K562 treated with DMSO at 1 percent for 4 hours (cell line): ENCODE data around the gene RANBP10. TPM values are rescaled to one million over a fixed set of nuclear protein-coding genes. Genes with fewer than 3 reads are reported as not detected.

Source experiments
- total RNA-seq: library from RNA; unstranded; fragments of 300-600 nt; gene quantifications from 2 replicates; pipeline ENCODE4 v1.2.3, GENCODE V29; 2022; ENCODE audit not compliant: insufficient read depth

The RANBP10 gene
- 16.0 and 17.3 TPM in 2 replicates for total RNA-seq

GRCh38 chr16:67806428-67807147 lies at the start of gene RANBP10, which contains the start of gene TSNAXIP1:
Gene RANBP10, minus strand, starts transcription at chr16:67806560. Its CDS starts 24 bp downstream, at chr16:67806536.
Gene TSNAXIP1, plus strand, starts transcription at chr16:67806889. Its CDS starts 261 bp downstream, at chr16:67807150.

GRCh38 chr16:67847064-67847861 lies 40.9 kb upstream of the RANBP10 start, which contains the start of gene CENPT:
Gene CENPT, minus strand, starts transcription at chr16:67847693. Its CDS starts 13,834 bp downstream, at chr16:67833859.

GRCh38 chr16:67846320-67847063 lies 40.1 kb upstream of the RANBP10 start, which contains the start of gene NUTF2:
Gene NUTF2, plus strand, starts transcription at chr16:67846933. Its CDS starts 18,198 bp downstream, at chr16:67865131.

GRCh38 chr16:67841816-67842508 lies 35.6 kb upstream of the RANBP10 start, which contains the start of gene THAP11:
Gene THAP11, plus strand, starts transcription at chr16:67842320. Its CDS starts 235 bp downstream, at chr16:67842555.

GRCh38 chr16:67719048-67719777 lies 87.1 kb downstream of the RANBP10 start, which contains the start of gene GFOD2:
Gene GFOD2, minus strand, starts transcription at chr16:67719316. Its CDS starts 33,601 bp downstream, at chr16:67685715.

Other genes with a start within 250 kb of the RANBP10 start
- gene CTCF, start 244.0 kb downstream of the RANBP10 start, total RNA-seq = 25.4 and 34.1 TPM in 2 replicates
- 1.4 and 3.7 TPM in 2 replicates for gene CARMIL2, start 161.4 kb downstream of the RANBP10 start, total RNA-seq
- gene ACD, start 146.3 kb downstream of the RANBP10 start, total RNA-seq = 29.2 and 33.2 TPM in 2 replicates
- 0.59 and 1.4 TPM in 2 replicates for gene PARD6A, start 145.6 kb downstream of the RANBP10 start, total RNA-seq
- 8.6 and 17.8 TPM in 2 replicates for gene ENKD1, start 139.8 kb downstream of the RANBP10 start, total RNA-seq
- gene C16orf86, start 139.7 kb downstream of the RANBP10 start, total RNA-seq = 1.3 TPM in 1 of 2 replicates, not detected in the other
- gene GFOD2, start 87.2 kb downstream of the RANBP10 start, total RNA-seq = 11.6 and 15.4 TPM in 2 replicates
- gene TSNAXIP1, start 329 bp upstream of the RANBP10 start, total RNA-seq = not detected in 2 replicates
- 30.6 and 38.0 TPM in 2 replicates for gene THAP11, start 35.8 kb upstream of the RANBP10 start, total RNA-seq
- gene NUTF2, start 40.4 kb upstream of the RANBP10 start, total RNA-seq = 55.8 and 76.4 TPM in 2 replicates
- gene CENPT, start 41.1 kb upstream of the RANBP10 start, total RNA-seq = 48.7 and 59.8 TPM in 2 replicates
- gene EDC4, start 66.5 kb upstream of the RANBP10 start, total RNA-seq = 65.6 and 82.6 TPM in 2 replicates
- 2.7 and 3.7 TPM in 2 replicates for gene NRN1L, start 78.3 kb upstream of the RANBP10 start, total RNA-seq
- gene PSKH1, start 86.7 kb upstream of the RANBP10 start, total RNA-seq = 26.3 and 27.7 TPM in 2 replicates
- gene CTRL, start 125.3 kb upstream of the RANBP10 start, total RNA-seq = 1.2 and 2.2 TPM in 2 replicates
- gene PSMB10, start 130.3 kb upstream of the RANBP10 start, total RNA-seq = 72.6 and 86.4 TPM in 2 replicates
- gene LCAT, start 137.6 kb upstream of the RANBP10 start, total RNA-seq = 4.0 and 9.4 TPM in 2 replicates
- gene SLC12A4, start 162.1 kb upstream of the RANBP10 start, total RNA-seq = 12.2 and 12.7 TPM in 2 replicates
- not detected in 2 replicates for gene DPEP3, start 173.9 kb upstream of the RANBP10 start, total RNA-seq
- 1.9 and 3.3 TPM in 2 replicates for gene DPEP2, start 192.9 kb upstream of the RANBP10 start, total RNA-seq
- gene DPEP2NB, start 209.4 kb upstream of the RANBP10 start, total RNA-seq = not detected in 2 replicates
- gene DDX28, start 216.7 kb upstream of the RANBP10 start, total RNA-seq = 7.1 and 7.7 TPM in 2 replicates
- 8.7 and 10.7 TPM in 2 replicates for gene DUS2, start 216.7 kb upstream of the RANBP10 start, total RNA-seq